Epithelial cell of esophagus (primary cell): ENCODE data around the gene PAOX.

Experiments used
- DNase-seq: peaks from one replicate; pipeline ENCODE4 v3.0.0; 2010; ENCODE audit warnings: low read depth
- H3K4me3 ChIP-seq: 2 replicates; pipeline ENCODE4 v1.5.1; 2011; ENCODE audit warnings: mild to moderate bottlenecking, low read length, control low read depth
- TF ChIP-seq, protein P1 (sequence below): IDR thresholded peaks from 2 replicates; pipeline ENCODE4 v1.5.1; 2011; ENCODE audit warnings: low read depth, mild to moderate bottlenecking, low read length, control low read depth, inconsistent platforms; ENCODE audit not compliant: insufficient read depth; ENCODE audit errors: missing control alignments

Gene PAOX

DNA sequence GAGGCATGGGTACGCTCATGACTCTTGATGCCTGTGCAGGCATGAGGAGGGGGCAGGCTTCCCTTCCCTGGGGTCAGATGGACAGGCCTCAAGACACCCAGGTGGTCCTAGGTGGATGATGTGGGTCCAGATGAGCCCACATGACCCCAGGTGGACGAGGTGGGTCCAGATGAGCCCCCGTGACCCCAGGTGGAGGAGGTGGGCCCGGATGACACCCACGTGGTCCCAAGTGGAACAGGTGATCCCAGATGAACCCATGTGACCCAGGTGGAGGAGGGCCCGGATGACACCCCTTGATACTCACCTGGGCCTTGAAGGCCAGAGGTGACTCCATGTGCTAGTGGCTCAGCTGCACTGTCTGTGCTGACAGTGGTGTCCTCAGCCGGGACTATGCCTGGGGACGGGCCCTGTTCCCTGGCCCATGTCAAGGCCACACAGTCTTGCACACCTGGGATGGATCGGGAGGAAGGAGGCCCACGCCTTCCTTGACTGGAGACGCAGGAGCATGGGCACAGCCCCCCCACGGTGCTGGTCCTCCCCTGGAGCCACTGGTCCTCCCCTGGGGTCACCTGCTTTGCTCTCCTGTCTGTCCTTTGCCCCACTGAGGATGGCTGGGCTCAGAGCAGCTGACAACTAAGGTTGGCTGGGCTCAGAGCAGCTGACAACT, 28.6 kb upstream of the PAOX start:
- H3K4me3 ChIP-seq: no peak overlapping the region
- TF ChIP-seq, protein P1, sequence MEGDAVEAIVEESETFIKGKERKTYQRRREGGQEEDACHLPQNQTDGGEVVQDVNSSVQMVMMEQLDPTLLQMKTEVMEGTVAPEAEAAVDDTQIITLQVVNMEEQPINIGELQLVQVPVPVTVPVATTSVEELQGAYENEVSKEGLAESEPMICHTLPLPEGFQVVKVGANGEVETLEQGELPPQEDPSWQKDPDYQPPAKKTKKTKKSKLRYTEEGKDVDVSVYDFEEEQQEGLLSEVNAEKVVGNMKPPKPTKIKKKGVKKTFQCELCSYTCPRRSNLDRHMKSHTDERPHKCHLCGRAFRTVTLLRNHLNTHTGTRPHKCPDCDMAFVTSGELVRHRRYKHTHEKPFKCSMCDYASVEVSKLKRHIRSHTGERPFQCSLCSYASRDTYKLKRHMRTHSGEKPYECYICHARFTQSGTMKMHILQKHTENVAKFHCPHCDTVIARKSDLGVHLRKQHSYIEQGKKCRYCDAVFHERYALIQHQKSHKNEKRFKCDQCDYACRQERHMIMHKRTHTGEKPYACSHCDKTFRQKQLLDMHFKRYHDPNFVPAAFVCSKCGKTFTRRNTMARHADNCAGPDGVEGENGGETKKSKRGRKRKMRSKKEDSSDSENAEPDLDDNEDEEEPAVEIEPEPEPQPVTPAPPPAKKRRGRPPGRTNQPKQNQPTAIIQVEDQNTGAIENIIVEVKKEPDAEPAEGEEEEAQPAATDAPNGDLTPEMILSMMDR: no peak
- DNase-seq: no peak

DNA sequence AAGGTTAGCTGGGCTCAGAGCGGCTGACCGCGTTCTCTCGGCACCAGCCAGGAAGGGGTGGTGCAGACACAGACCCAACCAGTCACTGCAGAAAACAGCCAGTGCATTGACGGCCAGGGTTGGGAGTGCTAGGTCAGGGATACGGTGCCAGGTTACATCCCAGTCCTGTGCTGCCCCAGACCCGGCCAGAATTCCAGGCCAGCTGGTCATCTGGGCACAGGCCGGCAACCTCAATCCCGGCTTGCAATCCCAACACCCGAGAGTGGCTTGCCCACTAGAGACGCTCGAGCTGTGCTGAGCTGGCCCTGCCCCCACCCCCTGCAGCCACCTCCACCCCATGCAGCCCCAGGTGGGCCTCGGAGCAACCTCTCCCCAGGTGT, 28.1 kb upstream of the PAOX start:
- no peak overlapping the region for H3K4me3 ChIP-seq
- DNase-seq: no peak
- TF ChIP-seq, protein P1: no peak

DNA sequence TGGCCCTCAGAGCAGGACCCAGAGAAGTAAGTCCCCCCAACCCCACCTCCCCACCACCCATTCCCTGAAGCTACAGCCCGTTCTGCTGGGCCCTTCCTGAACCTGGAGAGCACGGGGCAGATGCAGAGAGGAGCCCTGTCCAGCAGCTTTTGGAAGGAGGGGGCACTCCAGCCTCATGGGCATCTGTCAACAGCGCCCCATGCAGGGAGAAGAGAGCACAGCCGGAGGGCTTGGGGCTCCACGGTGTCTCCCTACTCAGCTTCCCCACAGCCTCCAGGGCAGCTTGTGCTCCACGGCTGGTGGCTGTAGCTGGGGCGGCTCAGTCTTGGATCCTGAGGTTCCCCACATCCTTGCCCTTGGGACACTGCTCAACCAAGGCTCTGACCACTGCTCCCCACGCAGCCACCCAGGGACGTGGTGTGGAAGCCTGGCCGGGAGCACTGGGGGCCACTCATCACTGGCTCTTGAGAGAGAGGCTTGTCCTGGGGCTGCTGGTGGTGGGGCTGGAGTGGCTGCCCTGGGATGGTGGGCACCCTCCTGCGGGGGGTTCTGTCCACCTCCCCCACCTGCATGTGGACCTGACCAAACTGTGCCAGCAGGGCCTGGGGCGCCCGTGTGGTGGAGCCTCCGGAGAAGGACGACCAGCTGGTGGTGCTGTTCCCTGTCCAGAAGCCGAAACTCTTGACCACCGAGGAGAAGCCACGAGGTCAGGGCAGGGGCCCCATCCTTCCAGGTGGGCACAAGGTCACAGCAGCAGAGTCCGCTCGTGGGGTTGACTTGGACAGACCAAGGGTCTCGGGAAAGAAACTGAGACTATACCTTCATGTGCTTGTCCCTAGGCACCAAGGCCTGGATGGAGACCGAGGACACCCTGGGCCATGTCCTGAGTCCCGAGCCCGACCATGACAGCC, 27.4 kb upstream of the PAOX start:
- TF ChIP-seq, protein P1: no peak
- H3K4me3 ChIP-seq: no peak overlapping the region
- no peak for DNase-seq

DNA sequence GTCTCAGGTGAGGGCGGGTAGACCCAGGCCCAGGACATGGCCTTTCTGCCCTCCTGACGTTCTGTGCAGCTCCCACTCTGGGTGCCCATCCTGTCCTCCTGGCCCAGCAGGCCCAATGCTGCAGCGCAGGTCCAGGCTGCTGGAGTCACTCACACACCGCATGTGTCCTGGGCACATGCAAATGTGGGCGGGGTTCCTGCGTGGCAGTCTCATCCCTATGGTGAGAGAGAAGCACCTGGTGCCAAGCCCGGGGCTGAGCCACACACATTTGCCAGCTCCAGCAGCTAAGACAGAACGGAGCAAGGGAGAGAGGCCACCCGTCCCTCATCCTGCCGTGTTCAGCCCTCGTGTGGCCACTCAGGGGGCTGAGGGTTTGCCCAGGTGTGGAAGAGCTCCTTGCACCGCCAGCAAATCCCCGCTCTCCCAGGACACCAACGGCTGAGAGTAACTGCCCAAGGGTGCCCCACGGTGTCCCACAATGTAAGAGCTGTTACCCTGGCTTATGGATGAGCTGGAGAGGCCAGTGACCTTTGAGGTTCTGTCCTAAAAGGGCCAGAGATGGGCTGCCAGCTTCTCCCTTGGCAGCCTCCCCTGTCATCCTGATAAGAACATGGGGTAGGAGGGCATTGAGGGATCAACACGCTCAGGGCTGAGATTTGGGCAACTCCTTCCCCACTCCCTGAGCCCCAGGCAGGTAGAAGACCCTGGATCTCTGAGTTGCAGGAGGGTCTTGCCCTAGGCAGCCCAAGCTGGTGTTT, 25.7 kb upstream of the PAOX start:
- no peak overlapping the region for H3K4me3 ChIP-seq
- TF ChIP-seq, protein P1: no peak
- DNase-seq: no peak

DNA sequence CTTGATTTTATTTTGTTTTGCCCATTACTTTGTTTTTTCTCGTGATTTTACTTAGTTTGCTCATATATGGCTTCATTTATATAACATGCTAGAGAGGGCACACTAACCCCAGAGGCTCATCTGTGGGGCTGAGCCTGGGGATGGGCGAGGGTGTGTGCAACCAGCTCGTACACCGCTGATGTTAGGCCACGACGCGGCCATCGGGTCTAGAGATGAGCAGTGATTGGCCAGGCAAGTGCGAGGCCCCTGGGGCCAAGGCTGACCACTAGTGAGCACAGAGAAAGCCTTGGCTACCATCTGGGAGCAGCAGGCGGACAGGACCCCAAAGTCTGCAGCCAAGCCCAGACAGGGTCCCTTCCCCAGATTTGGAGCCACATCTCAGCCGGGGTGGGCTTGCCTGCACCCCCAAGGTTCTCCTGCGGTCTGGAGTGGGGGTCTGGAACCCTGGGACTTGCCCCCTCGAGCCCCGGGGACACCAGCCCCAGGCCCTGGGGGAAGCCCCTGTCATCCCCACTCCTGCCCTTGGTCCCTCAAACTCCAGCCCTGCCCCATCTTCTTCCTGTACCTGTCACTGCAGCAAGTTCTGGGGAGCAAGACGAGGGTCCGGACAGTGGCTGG, 25.0 kb upstream of the PAOX start:
- no peak for DNase-seq

DNA sequence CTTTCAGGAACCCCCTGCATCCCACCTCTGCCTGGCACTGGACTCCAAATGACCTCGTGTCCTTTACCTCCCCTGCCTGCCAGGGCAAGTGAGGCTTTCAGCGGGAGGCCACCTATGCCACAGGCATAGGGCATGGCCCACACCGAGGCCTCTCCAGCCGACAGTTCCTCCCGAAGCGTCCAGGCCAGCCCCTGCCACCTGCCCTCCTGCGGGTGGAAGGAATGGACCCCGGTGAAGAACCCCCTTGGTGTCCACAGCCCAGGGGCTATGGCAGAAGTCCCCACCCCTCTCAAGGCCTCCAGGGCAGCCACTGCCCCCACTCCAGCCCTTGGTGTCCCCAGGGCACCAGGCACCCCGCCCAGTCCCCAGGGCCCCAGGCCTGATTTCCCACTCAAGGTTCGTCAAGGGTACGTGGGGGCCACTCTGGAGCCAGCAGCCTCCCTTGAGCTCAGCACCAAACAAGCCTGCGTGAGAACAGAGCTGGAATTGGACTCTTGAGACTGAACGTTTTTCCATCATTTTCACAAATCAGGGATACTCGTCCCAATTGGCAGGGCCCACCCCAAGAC, 24.3 kb upstream of the PAOX start:
- H3K4me3 ChIP-seq: no peak overlapping the region
- TF ChIP-seq, protein P1: no peak
- DNase-seq: no peak

More for the DNA sequence above, 25.0 kb upstream of the PAOX start:
- TF ChIP-seq, protein P1: no peak
- H3K4me3 ChIP-seq: no peak overlapping the region
